Amygdala (tissue), 56 donors: Measurements from ENCODE around the gene TRIM8.

Experiments
- DNase-seq, 56 donors: peaks; one replicate each; lab custom pipeline; 2025; lab: John Stamatoyannopoulos, UW

Gene TRIM8

GRCh38 chr10:102644066-102644645, at the start of gene TRIM8:
TRIM8 (plus strand) TSS chr10:102644479; CDS start chr10:102644618, 139 bp downstream.
- DNase-seq = peak in 13 of 56 donors; percentile 40 to 78 (median 50)

DNA sequence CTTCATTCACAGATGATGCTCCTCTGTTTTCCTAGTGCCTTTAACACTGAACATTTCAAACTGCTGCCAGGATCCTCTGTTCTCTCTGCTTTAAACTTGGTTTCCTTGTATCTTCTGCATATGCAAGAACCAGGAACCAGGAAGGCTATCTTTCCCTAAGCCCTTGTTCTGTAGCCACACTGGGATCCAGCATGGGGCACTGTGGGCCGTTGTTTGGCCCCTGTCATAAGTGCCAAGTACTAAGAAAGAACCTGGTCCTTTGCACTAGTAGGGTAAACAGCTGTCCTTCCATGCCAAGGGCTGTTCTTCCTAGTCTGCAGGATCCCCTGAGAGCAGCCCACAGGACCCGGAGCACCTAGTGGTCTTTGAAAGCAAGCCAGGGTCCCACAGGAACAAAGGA, 49.0 kb upstream of the TRIM8 start:
- DNase-seq = peak in 11 of 56 donors; percentile 6 to 59 (median 41)

- no peak for DNase-seq
These were observed 48.4 kb upstream of the TRIM8 start for GRCh38 chr10:102595897-102596296.

DNA sequence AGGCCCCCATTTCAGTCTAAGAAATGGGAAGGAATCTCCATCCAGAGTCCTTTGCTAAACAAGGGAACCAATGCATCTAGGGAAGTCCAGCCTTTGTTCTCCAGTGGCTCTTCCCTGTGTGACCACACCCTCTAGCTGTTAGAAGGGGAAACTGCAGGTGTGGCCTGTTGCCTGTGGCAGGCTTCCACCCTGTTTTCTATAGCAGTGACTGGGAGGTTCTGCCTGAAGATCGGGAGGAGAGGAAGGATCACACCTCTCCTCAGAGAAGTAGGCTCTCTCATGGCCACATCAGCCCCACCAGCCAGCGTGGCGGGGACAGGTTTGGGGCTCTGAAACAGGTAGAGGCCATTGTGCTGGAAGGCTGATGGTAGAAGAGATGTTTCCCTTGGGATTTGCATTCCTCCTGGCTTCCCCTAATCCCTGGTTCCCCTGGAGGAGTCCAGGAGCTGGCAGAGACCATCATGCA, 47.7 kb upstream of the TRIM8 start:
- DNase-seq = peak in 12 of 56 donors; percentile 11 to 47 (median 30)

- DNase-seq = no peak
These were observed 46.9 kb upstream of the TRIM8 start for GRCh38 chr10:102597131-102597991.

DNA sequence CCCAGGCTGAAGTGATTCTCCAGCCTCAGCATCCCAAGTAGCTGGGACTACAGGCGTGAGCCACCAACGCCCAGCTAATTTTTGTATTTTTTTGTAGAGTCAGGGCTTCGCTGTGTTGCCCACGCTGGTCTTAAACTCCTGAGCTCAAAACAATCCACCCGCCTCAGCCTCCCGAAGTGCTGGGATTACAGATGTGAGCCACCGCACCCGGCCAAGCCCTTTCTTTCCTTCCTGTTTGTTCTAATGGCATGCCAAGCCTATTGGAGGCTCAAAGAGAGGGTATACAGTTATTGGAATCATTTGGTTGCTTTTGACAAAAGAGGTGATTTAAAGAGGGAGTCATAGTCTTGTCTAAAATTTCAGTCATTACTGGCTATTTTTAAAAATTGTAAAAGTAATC, 46.0 kb upstream of the TRIM8 start:
- no peak for DNase-seq

GRCh38 chr10:102599565-102600327, 44.5 kb upstream of the TRIM8 start:
- no peak for DNase-seq

DNA sequence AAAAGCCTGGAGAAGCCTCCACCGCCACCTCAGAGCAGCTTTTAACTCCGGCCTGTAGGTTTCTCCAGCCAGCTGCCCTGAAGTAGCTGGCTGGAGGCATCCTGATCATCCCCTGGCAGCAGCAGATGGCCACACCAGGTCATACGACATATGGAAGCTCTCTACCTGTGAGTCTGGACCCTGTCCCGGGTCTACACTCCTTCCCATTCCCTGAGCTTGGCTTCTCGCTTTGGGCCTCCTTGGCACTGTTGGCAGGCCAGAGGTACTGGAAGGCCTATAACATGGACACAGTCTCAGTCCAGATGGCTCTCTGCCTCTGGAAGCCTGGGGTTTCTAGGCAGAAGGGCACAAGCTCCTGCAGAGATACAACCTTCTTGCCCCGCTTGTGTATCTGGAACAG, 43.5 kb upstream of the TRIM8 start:
- DNase-seq = no peak

DNA sequence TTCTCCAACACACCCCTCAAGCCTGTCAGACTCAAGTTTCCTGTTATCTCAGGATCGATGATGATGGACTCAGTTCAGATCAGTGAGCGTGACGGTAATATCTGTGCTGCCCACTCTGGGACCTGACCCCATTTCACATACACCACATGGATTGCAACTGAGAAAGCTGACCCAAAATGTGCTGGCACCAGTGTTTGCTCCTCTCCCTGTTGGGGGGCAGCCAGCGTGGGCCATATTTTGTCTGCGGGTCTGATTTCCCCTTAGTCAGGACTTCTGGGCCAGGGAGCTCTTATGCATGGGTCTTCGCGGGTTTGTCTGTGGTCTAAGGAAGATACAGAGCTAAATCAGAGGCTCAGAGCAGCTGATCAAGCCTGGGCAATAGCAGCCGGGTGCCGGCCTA, 42.6 kb upstream of the TRIM8 start:
- DNase-seq = no peak

DNA sequence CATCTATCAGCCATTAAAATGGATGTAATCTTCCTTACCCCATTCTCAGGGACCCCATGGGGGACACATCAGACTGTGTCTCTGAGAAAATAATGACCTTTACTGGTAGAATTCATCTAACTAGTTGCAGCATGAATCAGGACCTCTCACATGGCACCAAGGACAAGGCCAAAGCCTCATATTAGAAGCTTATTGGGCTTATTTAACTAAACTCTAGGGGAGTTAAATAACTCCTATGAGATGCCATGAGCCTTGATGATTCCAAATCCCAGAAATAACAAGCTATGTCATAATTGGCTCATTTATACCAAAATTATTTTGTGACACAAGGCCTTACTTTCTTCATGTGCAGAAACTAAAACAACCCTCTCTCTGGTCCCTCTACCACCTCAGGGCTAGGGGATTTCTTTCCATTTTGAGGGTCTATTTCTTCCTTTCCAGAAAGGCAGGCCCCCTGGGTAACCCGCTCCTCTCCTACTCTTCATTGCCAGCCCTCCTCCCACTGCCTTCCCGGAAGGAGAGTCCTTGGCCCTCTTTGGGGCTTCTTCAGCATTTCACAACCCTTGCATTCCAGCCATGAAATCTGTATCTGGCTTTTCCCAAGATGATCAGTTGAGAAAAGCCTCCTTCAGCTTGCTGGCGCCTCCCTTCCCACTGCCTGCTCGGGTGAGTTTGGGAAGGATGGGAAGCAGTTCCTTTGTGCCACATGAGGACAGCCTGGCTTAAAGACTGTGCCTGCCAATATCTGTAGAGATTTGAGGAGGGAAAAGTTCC, 41.8 kb upstream of the TRIM8 start:
- no peak for DNase-seq

DNA sequence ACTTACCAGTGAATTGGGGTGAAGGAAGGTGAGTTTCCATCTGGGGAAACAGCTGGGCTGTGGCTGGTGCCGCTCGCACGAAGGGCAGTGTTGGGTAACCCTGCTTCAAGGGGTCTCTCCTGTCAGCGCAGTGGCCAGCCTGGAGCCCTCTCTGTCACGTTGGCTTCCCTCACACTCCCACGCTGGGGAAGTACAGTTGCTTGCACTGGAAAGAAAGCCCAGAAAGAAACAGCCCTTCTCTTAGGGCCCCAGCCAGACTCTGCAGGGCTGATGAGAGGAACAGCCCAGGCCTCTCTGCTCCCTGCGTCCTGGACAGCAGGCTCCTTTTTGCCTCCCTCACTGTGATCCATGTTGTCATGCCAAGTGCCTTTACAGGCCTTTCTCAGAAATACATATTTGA, 40.3 kb upstream of the TRIM8 start:
- DNase-seq = no peak

- DNase-seq = no peak
These were observed 39.8 kb upstream of the TRIM8 start for GRCh38 chr10:102604439-102604841.

- no peak for DNase-seq
These were observed 38.6 kb upstream of the TRIM8 start for GRCh38 chr10:102605712-102606111.

DNA sequence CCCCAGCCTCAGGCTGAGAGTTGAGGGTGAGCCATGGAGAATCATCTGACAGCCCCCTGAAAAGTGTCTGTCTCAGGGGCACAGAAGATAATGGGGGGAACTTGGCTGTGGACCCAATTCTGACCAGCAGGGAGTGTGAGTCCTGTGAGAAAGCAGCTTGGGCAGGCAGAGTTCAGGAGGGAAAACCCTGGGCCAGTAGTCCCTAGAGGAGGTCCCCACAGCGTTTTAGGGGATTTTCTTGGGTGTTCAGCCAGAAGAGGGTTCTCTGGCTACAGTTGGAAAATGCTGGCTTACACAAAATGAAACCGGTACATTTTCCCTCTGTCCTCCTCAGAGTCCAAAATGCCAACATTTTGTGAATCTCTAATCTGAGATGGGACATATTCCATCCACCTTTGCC, 35.8 kb upstream of the TRIM8 start:
- no peak for DNase-seq

- DNase-seq = no peak
These were observed 33.8 kb upstream of the TRIM8 start for GRCh38 chr10:102610441-102610887.

DNA sequence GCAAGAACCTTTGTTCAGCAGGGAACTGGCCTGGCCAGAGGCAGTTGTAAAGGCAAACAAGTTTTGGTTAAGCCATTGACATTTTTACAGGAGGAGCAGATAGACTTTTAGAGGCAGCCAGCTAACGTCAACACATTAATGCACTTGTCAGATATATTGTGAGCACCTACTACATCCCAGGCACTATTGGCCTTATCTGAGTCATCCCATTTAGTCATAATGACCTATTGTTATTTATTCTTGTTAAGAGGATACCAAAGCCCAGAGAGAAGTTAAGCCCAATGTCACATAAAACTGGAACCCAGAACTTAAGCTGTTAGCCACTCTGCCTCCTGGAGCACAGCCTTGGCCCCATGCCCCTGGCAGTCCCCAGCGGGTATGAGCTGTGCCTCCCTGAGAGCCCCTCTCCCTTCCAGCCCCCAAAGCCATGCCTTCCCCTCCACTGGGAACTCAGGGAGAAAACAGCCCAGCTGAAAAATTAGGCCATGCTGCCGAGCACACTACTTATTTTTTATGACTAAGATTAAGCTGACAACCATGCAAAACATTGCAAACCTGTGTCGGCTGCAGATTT, 32.7 kb upstream of the TRIM8 start:
- peak in 1 of 56 donors; percentile 29 for DNase-seq

- no peak for DNase-seq
These were observed 31.4 kb upstream of the TRIM8 start for GRCh38 chr10:102612964-102613275.

- DNase-seq = no peak
These were observed 31.0 kb upstream of the TRIM8 start for GRCh38 chr10:102613286-102613685.

DNA sequence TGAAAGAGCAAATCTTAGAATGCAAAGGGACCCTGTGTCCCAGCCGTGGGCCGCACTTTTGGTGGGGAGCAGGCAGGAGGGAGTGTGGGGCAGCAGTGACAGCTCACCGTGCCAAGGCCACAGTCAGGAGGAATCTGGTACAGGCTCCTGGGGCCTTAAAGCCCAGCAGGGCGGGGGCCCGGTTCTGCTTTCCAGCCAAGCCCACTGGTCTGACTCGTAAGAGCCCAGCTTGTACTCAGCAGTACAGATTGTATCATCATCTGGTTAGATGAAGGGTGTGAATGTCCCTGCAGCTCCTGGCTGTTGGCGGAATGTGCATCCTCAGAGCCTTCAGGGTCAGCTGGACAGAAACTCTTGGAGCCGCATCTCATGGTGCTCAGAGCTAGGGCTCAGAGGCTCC, 30.5 kb upstream of the TRIM8 start:
- no peak for DNase-seq

- no peak for DNase-seq
These were observed 29.4 kb upstream of the TRIM8 start for GRCh38 chr10:102614888-102615287.
